GM19099 (cell line): Measurements from ENCODE around the gene LMBR1L.

ENCODE experiments used
- POLR2A ChIP-seq: IDR thresholded peaks from 3 replicates; pipeline ENCODE4 v1.6.1; 2011; ENCODE audit warnings: low read depth; ENCODE audit not compliant: insufficient read length; ENCODE audit errors: extremely low read depth

The LMBR1L gene

GRCh38 chr12:49094975-49095365, 15.7 kb downstream of the LMBR1L start:
- TF ChIP-seq POLR2A = no peak

GRCh38 chr12:49094160-49094974, 16.3 kb downstream of the LMBR1L start, which contains the start of gene DHH:
Gene DHH, minus strand, starts transcription at chr12:49094801. Its CDS starts 289 bp downstream, at chr12:49094512.
- TF ChIP-seq POLR2A = no peak

GRCh38 chr12:49093792-49094159, 16.9 kb downstream of the LMBR1L start:
- no peak for TF ChIP-seq POLR2A

- TF ChIP-seq POLR2A = no peak
Observed at GRCh38 chr12:49092816-49093406, 17.7 kb downstream of the LMBR1L start.

GRCh38 chr12:49092086-49092815, 18.4 kb downstream of the LMBR1L start:
- TF ChIP-seq POLR2A = no peak

GRCh38 chr12:49091836-49092085, 18.9 kb downstream of the LMBR1L start:
- TF ChIP-seq POLR2A = no peak

GRCh38 chr12:49091056-49091835, 19.4 kb downstream of the LMBR1L start:
- TF ChIP-seq POLR2A = no peak

GRCh38 chr12:49089821-49090773, 20.6 kb downstream of the LMBR1L start:
- no peak for TF ChIP-seq POLR2A

GRCh38 chr12:49088932-49089330, 21.7 kb downstream of the LMBR1L start:
- no peak for TF ChIP-seq POLR2A

GRCh38 chr12:49088150-49088931, 22.3 kb downstream of the LMBR1L start:
- no peak for TF ChIP-seq POLR2A

GRCh38 chr12:49086116-49086515, 24.5 kb downstream of the LMBR1L start:
- TF ChIP-seq POLR2A = no peak

- TF ChIP-seq POLR2A = no peak
Observed at GRCh38 chr12:49084438-49084837, 26.2 kb downstream of the LMBR1L start.

GRCh38 chr12:49079793-49080192, 30.9 kb downstream of the LMBR1L start:
- TF ChIP-seq POLR2A = no peak
